HepG2 (cell line): ENCODE data around the gene SPAG8. TPM values are rescaled to one million over a fixed set of nuclear protein-coding genes. Genes with fewer than 3 reads are reported as not detected.
A peak's percentile ranks its signal among the peaks of the same experiment; 100 is the strongest.

Source experiments
- CBX5 ChIP-seq: sonication (generic); formaldehyde crosslinking; IDR thresholded peaks from 2 replicates; pipeline ENCODE4 v1.4.0; 2020; ENCODE audit warnings: missing genetic modification reagents, borderline replicate concordance
- DMAP1 ChIP-seq: IDR thresholded peaks from 2 replicates; pipeline ENCODE4 v1.6.1; 2016
- GPN1 ChIP-seq: sonication (generic); formaldehyde crosslinking; IDR thresholded peaks from 2 replicates; pipeline ENCODE4 v1.5.1; 2020; ENCODE audit warnings: missing genetic modification reagents, borderline replicate concordance
- GZF1 ChIP-seq: sonication (generic); formaldehyde crosslinking; IDR thresholded peaks from 2 replicates; pipeline ENCODE4 v1.5.1; 2020; ENCODE audit warnings: mild to moderate bottlenecking, missing genetic modification reagents
- HDAC1 ChIP-seq: sonication (generic); formaldehyde crosslinking; IDR thresholded peaks from 2 replicates; pipeline ENCODE4 v1.5.1; 2020; ENCODE audit warnings: mild to moderate bottlenecking, missing genetic modification reagents
- HMGA1 ChIP-seq: sonication (generic); formaldehyde crosslinking; conservative IDR thresholded peaks from 2 replicates; pipeline ENCODE4 v1.4.0; 2020; ENCODE audit warnings: missing genetic modification reagents
- JARID2 ChIP-seq: sonication (generic); formaldehyde crosslinking; IDR thresholded peaks from 2 replicates; pipeline ENCODE4 v1.8.1; 2023; ENCODE audit warnings: missing genetic modification reagents, inconsistent platforms; ENCODE audit not compliant: insufficient replicate concordance
- MLXIP ChIP-seq: sonication (generic); formaldehyde crosslinking; IDR thresholded peaks from 2 replicates; pipeline ENCODE4 v1.9.0; 2021; ENCODE audit warnings: missing genetic modification reagents, borderline replicate concordance
- NRL ChIP-seq: sonication (generic); formaldehyde crosslinking; IDR thresholded peaks from 2 replicates; pipeline ENCODE4 v1.5.0; 2020; ENCODE audit warnings: missing genetic modification reagents, mild to moderate bottlenecking, moderate library complexity, borderline replicate concordance
- POGK ChIP-seq: sonication (generic); formaldehyde crosslinking; conservative IDR thresholded peaks from 2 replicates; pipeline ENCODE4 v1.8.0; 2022; ENCODE audit warnings: mild to moderate bottlenecking, moderate library complexity, missing genetic modification reagents
- RFX3 ChIP-seq: IDR thresholded peaks from 2 replicates; pipeline ENCODE4 v1.6.1; 2016; ENCODE audit warnings: missing biosample characterization, missing genetic modification reagents
- SP2 ChIP-seq: sonication (generic); formaldehyde crosslinking; IDR thresholded peaks from 2 replicates; pipeline ENCODE4 v1.5.1; 2020; ENCODE audit warnings: mild to moderate bottlenecking, missing genetic modification reagents
- STAT6 ChIP-seq: sonication (generic); formaldehyde crosslinking; IDR thresholded peaks from 2 replicates; pipeline ENCODE4 v1.4.0; 2020; ENCODE audit warnings: missing genetic modification reagents, mild to moderate bottlenecking, borderline replicate concordance
- ZNF619 ChIP-seq: sonication (generic); formaldehyde crosslinking; IDR thresholded peaks from 2 replicates; pipeline ENCODE4 v1.4.0; 2020; ENCODE audit warnings: mild to moderate bottlenecking, missing genetic modification reagents
- ZNF713 ChIP-seq: sonication (generic); formaldehyde crosslinking; IDR thresholded peaks from 2 replicates; pipeline ENCODE4 v1.4.0; 2020; ENCODE audit warnings: mild to moderate bottlenecking, missing genetic modification reagents
- ZNF768 ChIP-seq: sonication (generic); formaldehyde crosslinking; IDR thresholded peaks from 2 replicates; pipeline ENCODE4 v1.4.0; 2020; ENCODE audit warnings: missing genetic modification reagents
- ZNF780A ChIP-seq: sonication (generic); formaldehyde crosslinking; IDR thresholded peaks from 2 replicates; pipeline ENCODE4 v1.8.0; 2022; ENCODE audit warnings: mild to moderate bottlenecking, missing genetic modification reagents, moderate library complexity
- ZZZ3 ChIP-seq: sonication (generic); formaldehyde crosslinking; IDR thresholded peaks from 2 replicates; pipeline ENCODE4 v1.4.0; 2020; ENCODE audit warnings: missing genetic modification reagents, mild to moderate bottlenecking, borderline replicate concordance
- polyA plus RNA-seq, 8 experiments: library from polyadenylated mRNA; depleted of rRNA in 3 of 8; stranded (reverse) in 7 of 8; unstranded in 1 of 8; fragments of >200 nt; fragmentation: Illumina TruSeq in 4 of 8; extraction: Trizol in 4 of 8; gene quantifications; 2 replicates each; pipeline versions ENCODE4 v1.2.1 to v1.2.3, GENCODE V29; 2011 to 2016; ENCODE audit warnings: low read depth in 4 of 8, missing spikeins in 1 of 8, mixed read lengths in 1 of 8; ENCODE audit not compliant: insufficient read depth in 1 of 8
- total RNA-seq, 5 experiments: library from RNA; depleted of rRNA; stranded (reverse); fragments of >200 nt; fragmentation: Illumina TruSeq; extraction: Trizol; gene quantifications; 2 replicates each; pipeline ENCODE4 v1.2.3, GENCODE V29; 2016; ENCODE audit warnings: low read depth in 1 of 5
- TF ChIP-seq, protein P1 (sequence below): sonication (generic); formaldehyde crosslinking; IDR thresholded peaks from 2 replicates; pipeline ENCODE4 v1.5.0; 2020; ENCODE audit warnings: mild to moderate bottlenecking, missing genetic modification reagents, borderline replicate concordance

The SPAG8 gene
- total and polyA plus RNA-seq, 2 of the 13 experiments (the other 11 are each of a cell fraction or from before 2014, with no cell fraction given), result 0.18 to 0.27 TPM

DNA sequence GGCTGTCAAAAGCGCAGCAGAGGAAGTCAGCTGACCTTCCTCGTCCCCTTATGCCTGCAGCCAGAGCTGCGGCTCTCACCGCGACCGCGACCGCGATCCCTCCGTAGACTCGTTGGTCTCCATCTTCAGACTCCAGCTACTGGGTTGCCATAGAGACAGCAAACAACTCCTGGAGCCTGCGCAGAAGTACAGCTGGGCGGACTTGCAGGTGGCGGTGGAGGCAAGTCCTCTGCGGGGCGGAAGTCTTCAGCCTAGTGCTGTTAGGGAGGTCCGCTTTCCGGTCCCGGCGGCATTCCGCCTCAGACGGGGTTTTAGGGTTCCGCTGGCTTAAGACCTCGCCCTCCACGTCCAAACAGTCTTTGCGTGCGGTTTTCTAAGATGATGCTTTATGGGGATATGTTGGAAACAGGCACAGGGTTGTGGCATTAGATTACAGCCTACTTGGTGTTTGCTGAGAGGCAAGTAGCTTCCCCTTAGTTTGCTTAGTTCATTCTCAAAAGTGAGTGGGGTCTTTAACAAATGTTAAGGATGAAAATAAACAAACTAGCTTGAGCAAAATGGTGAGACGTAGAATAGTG is at the start of gene SPAG8 (continued):
- peak; percentile 31; the same call in 1 of the 2 replicates for TF ChIP-seq CBX5 (CRISPR knock-in tag)
- TF ChIP-seq, protein P1, sequence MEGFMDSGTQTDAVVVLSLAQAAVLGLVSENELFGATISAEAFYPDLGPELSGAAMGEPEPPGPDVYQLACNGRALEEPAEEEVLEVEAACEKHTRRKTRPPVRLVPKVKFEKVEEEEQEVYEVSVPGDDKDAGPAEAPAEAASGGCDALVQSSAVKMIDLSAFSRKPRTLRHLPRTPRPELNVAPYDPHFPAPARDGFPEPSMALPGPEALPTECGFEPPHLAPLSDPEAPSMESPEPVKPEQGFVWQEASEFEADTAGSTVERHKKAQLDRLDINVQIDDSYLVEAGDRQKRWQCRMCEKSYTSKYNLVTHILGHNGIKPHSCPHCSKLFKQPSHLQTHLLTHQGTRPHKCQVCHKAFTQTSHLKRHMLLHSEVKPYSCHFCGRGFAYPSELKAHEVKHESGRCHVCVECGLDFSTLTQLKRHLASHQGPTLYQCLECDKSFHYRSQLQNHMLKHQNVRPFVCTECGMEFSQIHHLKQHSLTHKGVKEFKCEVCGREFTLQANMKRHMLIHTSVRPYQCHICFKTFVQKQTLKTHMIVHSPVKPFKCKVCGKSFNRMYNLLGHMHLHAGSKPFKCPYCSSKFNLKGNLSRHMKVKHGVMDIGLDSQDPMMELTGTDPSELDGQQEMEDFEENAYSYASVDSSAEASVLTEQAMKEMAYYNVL (CRISPR knock-in tag), result peak; percentile 68; the same call in 1 of the 2 replicates
- TF ChIP-seq ZNF713 (CRISPR knock-in tag), result no peak
- TF ChIP-seq HDAC1 (CRISPR knock-in tag), result peak; percentile 46; the same call in 1 of the 2 replicates
- no peak for TF ChIP-seq JARID2 (CRISPR knock-in tag)
- TF ChIP-seq POGK (CRISPR knock-in tag), result no peak
- TF ChIP-seq ZNF780A (CRISPR knock-in tag), result no peak
- TF ChIP-seq RFX3 (CRISPR knock-in tag), result peak; percentile 95
- no peak for TF ChIP-seq GZF1
- peak; percentile 43; the same call in 1 of the 2 replicates for TF ChIP-seq ZNF768
- TF ChIP-seq DMAP1 (CRISPR knock-in tag), result peak; percentile 57; the same call in 1 of the 2 replicates
- no peak for TF ChIP-seq MLXIP (CRISPR knock-in tag)
- TF ChIP-seq HMGA1 (CRISPR knock-in tag), result no peak
- no peak for TF ChIP-seq ZNF619
- TF ChIP-seq ZZZ3 (CRISPR knock-in tag), result no peak
- no peak for TF ChIP-seq GPN1 (CRISPR knock-in tag)
- peak; percentile 42; the same call in 1 of the 2 replicates for TF ChIP-seq SP2
- TF ChIP-seq STAT6 (CRISPR knock-in tag), result no peak
- 0 out of 2 replicates have a peak, but pooled peaks have one; percentile 61 for TF ChIP-seq NRL (CRISPR knock-in tag)
